Epithelial cell of esophagus (primary cell): ENCODE data around the gene CNTFR.
"Not testable (repeated sequence)": the region's sequence is repeated elsewhere in the genome, so short reads cannot be mapped to it uniquely, and the experiment has no call there.

Experiments used
- DNase-seq: peaks from one replicate; pipeline ENCODE4 v3.0.0; 2010; ENCODE audit warnings: low read depth
- H3K4me3 ChIP-seq: 2 replicates; pipeline ENCODE4 v1.5.1; 2011; ENCODE audit warnings: mild to moderate bottlenecking, low read length, control low read depth
- CTCF ChIP-seq: IDR thresholded peaks from 2 replicates; pipeline ENCODE4 v1.5.1; 2011; ENCODE audit warnings: low read depth, mild to moderate bottlenecking, low read length, control low read depth, inconsistent platforms; ENCODE audit not compliant: insufficient read depth; ENCODE audit errors: missing control alignments

Gene CNTFR

GRCh38 chr9:34536685-34537084 is 52.8 kb downstream of the CNTFR start:
- H3K4me3 ChIP-seq: no peak overlapping the region
- TF ChIP-seq CTCF: no peak
- DNase-seq: no peak

GRCh38 chr9:34532041-34532440 is 57.5 kb downstream of the CNTFR start:
- H3K4me3 ChIP-seq, DNase-seq: not testable (repeated sequence)

GRCh38 chr9:34526026-34526425 is 63.5 kb downstream of the CNTFR start:
- DNase-seq: no peak
- H3K4me3 ChIP-seq: no peak overlapping the region
- TF ChIP-seq CTCF: no peak

GRCh38 chr9:34524349-34524748 is 65.2 kb downstream of the CNTFR start:
- H3K4me3 ChIP-seq: no peak overlapping the region
- TF ChIP-seq CTCF: no peak
- DNase-seq: no peak

- no peak for TF ChIP-seq CTCF
- peak; percentile 89 for DNase-seq
- H3K4me3 ChIP-seq: peak within 1 kb of the TSS; percentile 23
Observed at GRCh38 chr9:34522971-34523797, 66.3 kb downstream of the CNTFR start, which contains the start of gene ENHO. Gene ENHO, minus strand, starts transcription at chr9:34522990. Its CDS starts 1,295 bp downstream, at chr9:34521695.

GRCh38 chr9:34522091-34522887 is 67.2 kb downstream of the CNTFR start:
- DNase-seq: no peak
- no peak for TF ChIP-seq CTCF
- no peak overlapping the region for H3K4me3 ChIP-seq

- no peak for TF ChIP-seq CTCF
- no peak for DNase-seq
- H3K4me3 ChIP-seq: no peak overlapping the region
Observed at GRCh38 chr9:34521406-34522045, 68.0 kb downstream of the CNTFR start.
